Body of pancreas (tissue), 4 donors: ENCODE data around the gene MAMDC2.

ENCODE experiments used
- CTCF ChIP-seq, 7 experiments: fragments of 450-650 bp in 4 of 7; fragments of 200-600 bp in 3 of 7; sonication (generic) in 3 of 7; IDR thresholded peaks; one replicate each; pipeline ENCODE4 v1.5.1; 2016 to 2019; ENCODE audit warnings: antibody characterized with exemption in 7 of 7
- POLR2A ChIP-seq, 3 donors: fragments of 450-650 bp; IDR thresholded peaks; one replicate each; pipeline ENCODE4 v1.6.1; 2016; ENCODE audit warnings: antibody characterized with exemption in 3 of 3, mild to moderate bottlenecking in 2 of 3

GRCh38 chr9:70130266-70130665, 86.6 kb downstream of the MAMDC2 start:
- TF ChIP-seq CTCF (IDR thresholded peaks at IDR 0.05) (no peak), POLR2A (IDR thresholded peaks at IDR 0.05) (no peak)
